ENCODE measurements around the gene TSPYL2.

Gene TSPYL2

GRCh38 chrX:53125506-53125905 lies 43.3 kb downstream of the TSPYL2 start:
- no peak for DNase-seq (ENCODE audit: low read depth)

- no peak for DNase-seq (ENCODE audit: low read depth)
These were observed 44.2 kb downstream of the TSPYL2 start for GRCh38 chrX:53126377-53126776.

GRCh38 chrX:53128097-53128749 lies 46.1 kb downstream of the TSPYL2 start:
- no peak for DNase-seq (ENCODE audit: low read depth)

DNA sequence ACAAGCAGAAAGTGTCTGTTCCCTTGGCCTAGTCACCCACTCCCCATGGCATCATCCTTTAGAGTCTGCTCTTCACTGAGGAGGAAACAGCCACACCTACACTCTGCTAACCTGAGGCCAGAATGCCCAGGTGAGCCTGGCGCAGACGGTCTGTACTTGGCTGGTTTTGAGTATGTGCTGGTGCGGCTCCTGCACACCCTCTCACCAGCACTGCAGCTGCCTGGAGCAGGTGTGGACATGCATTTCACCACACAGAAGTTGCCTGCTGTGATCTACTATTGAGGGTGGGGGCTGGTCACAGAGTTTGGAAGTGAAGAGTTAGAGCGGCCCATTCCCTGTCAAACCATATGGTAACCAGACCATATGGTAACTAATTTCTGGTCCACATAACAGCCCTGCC lies 51.2 kb downstream of the TSPYL2 start:
- DNase-seq (ENCODE audit: low read depth) = no peak

DNA sequence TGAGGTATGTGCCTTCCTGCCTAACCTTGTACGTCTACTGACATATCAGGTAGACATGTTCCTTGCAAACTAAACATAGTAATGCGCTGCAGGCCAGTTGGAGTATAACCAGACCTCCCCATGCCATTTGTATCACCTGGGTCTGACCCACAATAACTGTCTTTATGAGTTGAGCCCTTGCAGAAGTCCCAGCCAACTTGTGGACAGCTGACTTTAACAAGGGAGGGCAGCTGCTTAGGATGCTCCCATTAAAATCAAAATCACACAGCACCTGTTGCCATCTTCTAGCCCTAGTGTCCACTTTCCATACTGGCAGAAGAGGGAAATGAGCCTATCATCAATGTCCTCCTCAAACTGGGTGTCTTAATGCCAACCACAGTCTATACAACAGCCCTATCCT lies 53.4 kb downstream of the TSPYL2 start:
- no peak for DNase-seq (ENCODE audit: low read depth)
